ENCODE results near the gene KIF1A. TPM values are rescaled to one million over a fixed set of nuclear protein-coding genes. Genes with fewer than 3 reads are reported as not detected.

KIF1A gene
- total and polyA plus RNA-seq, 2 of the 13 experiments (the other 11 are each of a cell fraction or from before 2014, with no cell fraction given), result 0.01 TPM; not detected in 1

DNA sequence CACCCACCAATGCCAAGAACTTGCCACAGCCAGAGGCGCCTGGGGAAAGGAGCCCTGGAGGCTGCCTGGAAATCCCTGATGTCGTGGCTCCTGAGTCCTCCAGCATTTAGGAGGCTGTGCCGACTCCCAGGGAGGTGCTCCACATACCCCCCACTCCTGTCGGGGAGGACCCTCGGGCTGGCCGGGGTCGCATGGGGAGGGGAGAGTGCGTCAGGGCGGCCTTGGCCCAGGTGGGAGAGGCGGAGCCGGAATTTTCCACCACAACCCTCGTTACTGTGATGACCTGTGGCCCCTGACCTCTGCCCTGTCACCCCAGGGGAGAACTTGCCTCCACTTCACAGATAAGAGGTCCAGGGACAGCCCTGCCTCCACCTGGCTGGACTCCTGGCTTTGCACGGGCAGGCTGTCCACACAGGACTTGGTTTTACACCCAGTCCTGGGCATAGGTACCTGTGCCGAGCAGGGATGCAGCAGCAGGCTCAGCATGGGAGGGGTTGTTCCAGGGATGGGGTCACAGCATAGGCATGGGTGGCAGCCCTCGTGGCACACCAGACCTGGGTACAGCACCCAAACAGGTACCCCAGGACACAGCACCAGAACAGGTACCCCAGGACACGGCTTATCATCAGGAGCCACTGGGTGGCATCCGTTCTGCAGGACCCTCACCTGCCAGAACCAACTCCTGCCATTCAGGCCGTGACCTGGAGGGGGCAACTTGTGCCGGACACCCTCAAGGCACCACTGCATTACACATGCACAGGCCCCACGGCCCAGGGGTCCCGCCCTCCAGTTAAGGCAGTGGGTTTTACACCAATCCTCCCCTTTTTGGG, 36.3 kb upstream of the KIF1A start (continued):
- TF ChIP-seq ZBTB42 (CRISPR knock-in tag; IDR thresholded peaks at IDR 0.05) (no peak), ZNF562 (CRISPR knock-in tag; IDR thresholded peaks at IDR 0.05; ENCODE audit: borderline replicate concordance) (no peak), ZNF572 (CRISPR knock-in tag; IDR thresholded peaks at IDR 0.05) (peak; percentile 30; the same call in 1 of the 2 replicates), ZNF382 (CRISPR knock-in tag; IDR thresholded peaks at IDR 0.05; ENCODE audit: borderline replicate concordance) (no peak), ZNF749 (CRISPR knock-in tag; IDR thresholded peaks at IDR 0.05; ENCODE audit: borderline replicate concordance) (peak; percentile 1; the same call in 1 of the 2 replicates), BHLHE40 (IDR thresholded peaks at IDR 0.05; ENCODE audit: low read length) (peak; percentile 65), ZNF24 (IDR thresholded peaks at IDR 0.05) (no peak), ZFYVE20 (CRISPR knock-in tag; IDR thresholded peaks at IDR 0.05; ENCODE audit: borderline replicate concordance, low read depth) (no peak), EEA1 (CRISPR knock-in tag; IDR thresholded peaks at IDR 0.05; ENCODE audit: borderline replicate concordance) (no peak; the same call in 1 of the 2 replicates), SOX5 (CRISPR knock-in tag; IDR thresholded peaks at IDR 0.05; ENCODE audit: borderline replicate concordance) (peak; percentile 57; the same call in 1 of the 2 replicates), ZBTB8A (CRISPR knock-in tag; IDR thresholded peaks at IDR 0.05; ENCODE audit: borderline replicate concordance, low read depth) (no peak), TEAD3 (CRISPR knock-in tag; optimal IDR thresholded peaks at IDR 0.05; ENCODE audit: borderline replicate concordance) (peak; percentile 47), TOE1 (CRISPR knock-in tag; IDR thresholded peaks at IDR 0.05) (no peak), ZNF235 (CRISPR knock-in tag; IDR thresholded peaks at IDR 0.05; ENCODE audit: borderline replicate concordance) (no peak), MED8 (CRISPR knock-in tag; IDR thresholded peaks at IDR 0.05; ENCODE audit: insufficient replicate concordance) (no peak), ZNF501 (CRISPR knock-in tag; IDR thresholded peaks at IDR 0.05) (no peak; the same call in 1 of the 2 replicates), ZNF546 (CRISPR knock-in tag; conservative IDR thresholded peaks at IDR 0.05) (no peak), FOSL1 (CRISPR knock-in tag; IDR thresholded peaks at IDR 0.05; ENCODE audit: borderline replicate concordance) (no peak), YEATS2 (CRISPR knock-in tag; IDR thresholded peaks at IDR 0.05; ENCODE audit: borderline replicate concordance) (no peak), HNRNPUL1 (IDR thresholded peaks at IDR 0.05; ENCODE audit: low read depth, low read length) (no peak), ZNF446 (CRISPR knock-in tag; IDR thresholded peaks at IDR 0.05) (no peak), FLYWCH1 (CRISPR knock-in tag; IDR thresholded peaks at IDR 0.05) (no peak)
- TF ChIP-seq, protein P1, sequence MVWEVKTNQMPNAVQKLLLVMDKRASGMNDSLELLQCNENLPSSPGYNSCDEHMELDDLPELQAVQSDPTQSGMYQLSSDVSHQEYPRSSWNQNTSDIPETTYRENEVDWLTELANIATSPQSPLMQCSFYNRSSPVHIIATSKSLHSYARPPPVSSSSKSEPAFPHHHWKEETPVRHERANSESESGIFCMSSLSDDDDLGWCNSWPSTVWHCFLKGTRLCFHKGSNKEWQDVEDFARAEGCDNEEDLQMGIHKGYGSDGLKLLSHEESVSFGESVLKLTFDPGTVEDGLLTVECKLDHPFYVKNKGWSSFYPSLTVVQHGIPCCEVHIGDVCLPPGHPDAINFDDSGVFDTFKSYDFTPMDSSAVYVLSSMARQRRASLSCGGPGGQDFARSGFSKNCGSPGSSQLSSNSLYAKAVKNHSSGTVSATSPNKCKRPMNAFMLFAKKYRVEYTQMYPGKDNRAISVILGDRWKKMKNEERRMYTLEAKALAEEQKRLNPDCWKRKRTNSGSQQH (CRISPR knock-in tag; IDR thresholded peaks at IDR 0.05; ENCODE audit: low read depth), result peak; percentile 62; the same call in 1 of the 2 replicates
- TF ChIP-seq, protein P2, sequence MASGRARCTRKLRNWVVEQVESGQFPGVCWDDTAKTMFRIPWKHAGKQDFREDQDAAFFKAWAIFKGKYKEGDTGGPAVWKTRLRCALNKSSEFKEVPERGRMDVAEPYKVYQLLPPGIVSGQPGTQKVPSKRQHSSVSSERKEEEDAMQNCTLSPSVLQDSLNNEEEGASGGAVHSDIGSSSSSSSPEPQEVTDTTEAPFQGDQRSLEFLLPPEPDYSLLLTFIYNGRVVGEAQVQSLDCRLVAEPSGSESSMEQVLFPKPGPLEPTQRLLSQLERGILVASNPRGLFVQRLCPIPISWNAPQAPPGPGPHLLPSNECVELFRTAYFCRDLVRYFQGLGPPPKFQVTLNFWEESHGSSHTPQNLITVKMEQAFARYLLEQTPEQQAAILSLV (CRISPR knock-in tag; IDR thresholded peaks at IDR 0.05; ENCODE audit: borderline replicate concordance), result peak; percentile 39; the same call in 1 of the 2 replicates
- TF ChIP-seq, protein P3, sequence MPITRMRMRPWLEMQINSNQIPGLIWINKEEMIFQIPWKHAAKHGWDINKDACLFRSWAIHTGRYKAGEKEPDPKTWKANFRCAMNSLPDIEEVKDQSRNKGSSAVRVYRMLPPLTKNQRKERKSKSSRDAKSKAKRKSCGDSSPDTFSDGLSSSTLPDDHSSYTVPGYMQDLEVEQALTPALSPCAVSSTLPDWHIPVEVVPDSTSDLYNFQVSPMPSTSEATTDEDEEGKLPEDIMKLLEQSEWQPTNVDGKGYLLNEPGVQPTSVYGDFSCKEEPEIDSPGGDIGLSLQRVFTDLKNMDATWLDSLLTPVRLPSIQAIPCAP (CRISPR knock-in tag; IDR thresholded peaks at IDR 0.05; ENCODE audit: low read depth), result no peak
- TF ChIP-seq, protein P4, sequence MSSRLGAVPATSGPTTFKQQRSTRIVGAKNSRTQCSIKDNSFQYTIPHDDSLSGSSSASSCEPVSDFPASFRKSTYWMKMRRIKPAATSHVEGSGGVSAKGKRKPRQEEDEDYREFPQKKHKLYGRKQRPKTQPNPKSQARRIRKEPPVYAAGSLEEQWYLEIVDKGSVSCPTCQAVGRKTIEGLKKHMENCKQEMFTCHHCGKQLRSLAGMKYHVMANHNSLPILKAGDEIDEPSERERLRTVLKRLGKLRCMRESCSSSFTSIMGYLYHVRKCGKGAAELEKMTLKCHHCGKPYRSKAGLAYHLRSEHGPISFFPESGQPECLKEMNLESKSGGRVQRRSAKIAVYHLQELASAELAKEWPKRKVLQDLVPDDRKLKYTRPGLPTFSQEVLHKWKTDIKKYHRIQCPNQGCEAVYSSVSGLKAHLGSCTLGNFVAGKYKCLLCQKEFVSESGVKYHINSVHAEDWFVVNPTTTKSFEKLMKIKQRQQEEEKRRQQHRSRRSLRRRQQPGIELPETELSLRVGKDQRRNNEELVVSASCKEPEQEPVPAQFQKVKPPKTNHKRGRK (CRISPR knock-in tag; IDR thresholded peaks at IDR 0.05), result no peak
